Measurements from ENCODE around the gene ALS2CL. TPM values are rescaled to one million over a fixed set of nuclear protein-coding genes. Genes with fewer than 3 reads are reported as not detected.

ALS2CL gene
- total RNA-seq, 3 donors from 2014 or later, result 28.5 to 68.1 (median 43.7) TPM

DNA sequence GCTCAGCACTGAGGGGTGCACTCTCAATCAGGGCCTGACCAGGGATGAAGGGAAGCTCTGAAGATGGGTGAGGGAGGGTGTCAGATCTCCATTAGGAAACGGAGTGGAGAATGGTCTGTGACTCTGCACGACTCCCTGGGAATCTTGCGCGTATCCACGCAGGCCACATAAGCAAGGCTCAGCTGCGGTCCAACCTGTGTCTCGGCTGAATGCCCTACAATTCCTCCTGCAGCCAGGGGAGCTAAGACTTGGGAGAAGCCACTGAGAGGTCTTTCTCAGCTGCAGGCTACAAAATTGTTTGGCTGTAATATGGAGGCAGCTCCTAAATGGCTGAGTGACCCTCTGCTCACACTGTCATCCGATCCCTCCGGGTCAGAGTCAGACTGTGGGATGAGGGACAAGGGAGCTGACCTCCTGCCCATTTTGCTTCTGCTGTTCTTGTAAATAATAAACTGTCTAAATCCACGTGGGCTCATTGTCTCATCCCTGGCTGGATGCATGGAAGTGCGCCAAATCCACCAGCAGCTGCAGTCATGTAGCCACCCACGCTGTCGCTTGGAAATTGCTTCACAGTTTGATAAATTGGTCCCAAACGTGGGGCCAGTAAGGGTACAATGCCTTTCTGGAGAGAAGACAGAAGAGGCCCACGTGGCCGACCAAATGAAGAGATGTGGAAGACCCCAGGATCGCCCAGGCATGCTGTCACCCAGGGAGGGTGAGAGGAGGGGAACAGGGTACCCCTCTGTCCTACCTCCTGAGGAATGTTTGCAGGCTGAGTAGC, 30.5 kb downstream of the ALS2CL start:
- no peaks in the 10 kb centered on the region for H3K36me3 ChIP-seq (ENCODE audit: low read depth)
- H3K4me1 ChIP-seq (ENCODE audit: low read depth), result no peaks in the 10 kb centered on the region
- no peaks in the 10 kb centered on the region for H3K9me3 ChIP-seq
- intact Hi-C loops (cut with DNase I, micrococcal nuclease), result no loop called here
- no peak overlapping the region for H3K4me3 ChIP-seq
- TF ChIP-seq, protein P1, sequence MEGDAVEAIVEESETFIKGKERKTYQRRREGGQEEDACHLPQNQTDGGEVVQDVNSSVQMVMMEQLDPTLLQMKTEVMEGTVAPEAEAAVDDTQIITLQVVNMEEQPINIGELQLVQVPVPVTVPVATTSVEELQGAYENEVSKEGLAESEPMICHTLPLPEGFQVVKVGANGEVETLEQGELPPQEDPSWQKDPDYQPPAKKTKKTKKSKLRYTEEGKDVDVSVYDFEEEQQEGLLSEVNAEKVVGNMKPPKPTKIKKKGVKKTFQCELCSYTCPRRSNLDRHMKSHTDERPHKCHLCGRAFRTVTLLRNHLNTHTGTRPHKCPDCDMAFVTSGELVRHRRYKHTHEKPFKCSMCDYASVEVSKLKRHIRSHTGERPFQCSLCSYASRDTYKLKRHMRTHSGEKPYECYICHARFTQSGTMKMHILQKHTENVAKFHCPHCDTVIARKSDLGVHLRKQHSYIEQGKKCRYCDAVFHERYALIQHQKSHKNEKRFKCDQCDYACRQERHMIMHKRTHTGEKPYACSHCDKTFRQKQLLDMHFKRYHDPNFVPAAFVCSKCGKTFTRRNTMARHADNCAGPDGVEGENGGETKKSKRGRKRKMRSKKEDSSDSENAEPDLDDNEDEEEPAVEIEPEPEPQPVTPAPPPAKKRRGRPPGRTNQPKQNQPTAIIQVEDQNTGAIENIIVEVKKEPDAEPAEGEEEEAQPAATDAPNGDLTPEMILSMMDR (IDR thresholded peaks at IDR 0.05), result no peak
- DNase-seq (no peak), ATAC-seq (no peak)

DNA sequence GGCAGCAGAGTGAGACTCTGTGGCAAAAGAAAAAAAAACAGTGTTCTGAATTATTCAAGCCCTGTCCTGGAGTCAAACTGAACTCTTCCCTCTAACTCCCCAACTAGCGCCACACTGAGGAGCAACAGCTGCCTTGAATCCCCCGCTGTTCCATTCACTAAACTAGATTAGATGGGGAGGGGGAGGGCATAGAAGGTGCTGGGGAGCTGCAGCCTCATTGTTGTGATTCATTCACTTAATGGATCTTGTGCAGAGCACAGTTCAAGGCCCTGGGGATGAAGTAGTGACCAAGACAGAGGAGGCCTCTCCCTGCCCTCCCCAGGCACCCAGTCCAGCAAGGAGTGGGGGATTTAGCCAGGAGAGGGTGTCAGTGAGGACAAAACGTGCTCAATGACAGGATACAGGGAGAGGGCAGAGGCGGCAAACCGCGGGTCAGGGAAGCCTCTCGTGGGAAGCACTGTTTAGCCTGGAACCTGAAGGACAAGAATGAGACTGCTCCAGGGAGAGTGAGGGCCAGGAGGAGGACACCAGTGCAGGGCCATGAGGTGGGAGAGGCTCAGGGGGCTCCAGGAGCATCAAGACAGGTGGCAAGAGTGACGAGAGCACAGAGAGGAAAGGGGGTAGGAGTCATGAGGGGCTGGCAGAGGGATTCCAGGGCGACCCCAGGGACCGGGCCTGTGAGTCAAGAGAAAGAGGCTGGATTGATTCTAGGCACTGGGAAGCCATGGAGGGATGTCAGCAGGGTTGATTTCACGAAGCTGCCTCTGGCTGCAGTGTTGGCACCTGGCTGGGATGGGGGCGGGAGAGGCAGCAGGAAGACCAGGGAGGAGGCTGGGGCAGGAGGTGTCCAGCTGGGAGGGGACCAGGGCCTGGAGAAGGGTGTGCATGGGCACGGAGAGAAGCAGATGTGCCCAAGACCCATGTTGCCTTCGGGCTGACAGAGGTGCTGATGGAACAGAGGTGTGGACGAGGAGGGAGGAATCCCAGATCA, 31.4 kb downstream of the ALS2CL start:
- no peak for DNase-seq
- no peaks in the 10 kb centered on the region for H3K4me1 ChIP-seq (ENCODE audit: low read depth)
- H3K4me3 ChIP-seq, result no peak overlapping the region
- intact Hi-C loops (cut with DNase I, micrococcal nuclease), result no loop called here
- TF ChIP-seq, protein P1 (IDR thresholded peaks at IDR 0.05), result no peak
- H3K9me3 ChIP-seq, result no peaks in the 10 kb centered on the region
- no peak for ATAC-seq
- no peaks in the 10 kb centered on the region for H3K36me3 ChIP-seq (ENCODE audit: low read depth)

DNA sequence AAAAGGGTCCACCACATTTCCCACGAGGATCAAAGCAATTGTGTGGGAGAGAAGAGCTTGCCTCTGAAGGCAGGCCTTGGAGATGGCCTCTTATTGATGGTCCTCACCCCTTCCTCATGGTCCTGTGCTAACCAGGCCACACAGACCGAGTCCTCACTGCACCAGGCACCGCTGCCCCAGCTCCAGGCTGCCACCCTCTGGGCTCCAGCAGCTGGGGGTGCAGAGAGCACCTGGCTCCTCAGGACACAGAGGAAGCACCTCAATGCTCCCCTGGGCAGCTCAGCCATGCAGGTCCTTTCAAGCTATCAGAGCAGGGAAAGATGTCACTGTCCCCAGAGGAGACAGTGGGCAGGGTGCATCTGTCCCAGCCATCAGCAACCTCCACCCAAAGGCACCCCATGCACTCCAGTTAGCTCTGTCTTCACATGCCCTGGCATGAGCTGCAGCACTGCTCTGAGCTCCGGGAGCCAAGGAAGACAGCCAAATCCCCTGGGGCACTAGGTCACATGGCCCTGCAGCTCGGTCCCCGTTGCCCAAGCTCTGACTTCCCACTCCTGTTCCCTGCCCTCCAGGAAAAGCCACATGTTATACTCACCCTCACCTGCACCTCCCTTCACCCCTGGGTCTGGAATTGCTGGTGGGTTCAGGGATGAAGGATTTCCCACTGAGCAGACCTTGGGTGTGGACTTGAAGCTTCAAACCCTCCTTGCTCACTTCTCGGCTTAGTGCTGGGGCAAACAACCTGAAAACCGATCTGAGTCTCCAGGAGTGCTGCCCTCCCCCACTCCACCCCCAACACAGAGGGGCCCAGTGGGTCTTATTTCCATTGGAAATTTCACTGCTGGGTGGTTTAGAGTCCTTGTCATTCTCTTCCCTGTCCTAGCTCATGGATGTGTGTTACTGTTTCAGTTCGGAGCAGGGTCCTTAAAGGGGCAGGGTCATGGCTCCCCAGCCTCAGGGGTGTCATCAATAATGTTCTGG, 32.6 kb downstream of the ALS2CL start:
- H3K4me3 ChIP-seq, result no peak overlapping the region
- H3K36me3 ChIP-seq (ENCODE audit: low read depth), result no peaks in the 10 kb centered on the region
- ATAC-seq, result no peak
- TF ChIP-seq, protein P1 (IDR thresholded peaks at IDR 0.05), result no peak
- H3K4me1 ChIP-seq (ENCODE audit: low read depth), result no peaks in the 10 kb centered on the region
- intact Hi-C loops (cut with DNase I, micrococcal nuclease), result no loop called here
- no peaks in the 10 kb centered on the region for H3K9me3 ChIP-seq
- DNase-seq, result no peak

DNA sequence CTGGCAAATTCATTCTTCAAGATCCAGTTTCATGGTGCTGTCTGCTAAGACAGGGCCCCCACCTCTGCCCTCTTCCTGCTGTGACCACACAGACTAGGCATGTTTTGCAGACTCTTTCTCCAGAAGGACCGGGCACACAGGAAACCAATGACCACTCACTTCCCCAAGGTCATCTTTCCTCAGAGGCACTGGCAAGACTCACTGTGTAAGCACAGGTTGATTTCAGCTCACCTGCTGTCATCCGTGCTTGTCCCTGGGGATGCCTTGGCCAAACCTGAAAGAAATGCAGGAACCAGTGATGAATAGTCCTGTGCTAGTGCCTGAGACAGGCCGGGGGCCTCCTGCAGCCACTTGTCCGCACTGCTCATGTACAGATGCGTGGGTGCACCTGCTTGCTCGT, 33.5 kb downstream of the ALS2CL start:
- Histone ChIP-seq H3K9me3 (no peaks in the 10 kb centered on the region), H3K4me1 (ENCODE audit: low read depth) (no peaks in the 10 kb centered on the region), H3K4me3 (no peak overlapping the region), H3K36me3 (ENCODE audit: low read depth) (no peaks in the 10 kb centered on the region)
- TF ChIP-seq, protein P1 (IDR thresholded peaks at IDR 0.05), result no peak
- intact Hi-C loops (cut with DNase I, micrococcal nuclease), result no loop called here
- ATAC-seq (peak; percentile 14), DNase-seq (no peak)

DNA sequence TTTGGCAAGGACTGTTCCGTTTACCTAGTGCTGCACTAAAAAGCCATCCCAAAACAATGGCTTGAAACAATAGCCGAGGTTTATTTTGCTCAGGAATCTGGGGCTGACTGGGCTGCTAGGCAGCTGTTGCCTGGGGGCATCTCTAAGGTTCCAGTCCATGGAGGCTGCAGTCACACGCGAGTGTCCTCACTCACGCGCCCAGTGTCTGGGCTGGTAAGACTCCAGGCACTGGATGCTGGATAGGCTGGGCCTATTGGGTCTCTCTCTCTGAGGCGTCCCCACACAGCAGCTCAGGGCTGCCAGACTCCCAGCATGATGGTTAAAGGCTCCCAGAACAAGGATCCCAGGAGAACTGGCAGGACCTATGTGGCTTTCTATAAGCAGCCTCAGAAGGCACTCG, 34.2 kb downstream of the ALS2CL start:
- H3K36me3 ChIP-seq (ENCODE audit: low read depth), result no peaks in the 10 kb centered on the region
- H3K4me1 ChIP-seq (ENCODE audit: low read depth), result no peaks in the 10 kb centered on the region
- intact Hi-C loops (cut with DNase I, micrococcal nuclease), result no loop called here
- no peak for ATAC-seq
- H3K4me3 ChIP-seq, result no peak overlapping the region
- no peak for DNase-seq
- TF ChIP-seq, protein P1 (IDR thresholded peaks at IDR 0.05), result no peak
- H3K9me3 ChIP-seq, result no peaks in the 10 kb centered on the region

Data from mucosa of descending colon (tissue), 3 donors.